Measurements from ENCODE around the gene TMEM158. TPM values are rescaled to one million over a fixed set of nuclear protein-coding genes. Genes with fewer than 3 reads are reported as not detected.

The TMEM158 gene
- total RNA-seq, 1 experiment from 2014 or later = 7.5 TPM

DNA sequence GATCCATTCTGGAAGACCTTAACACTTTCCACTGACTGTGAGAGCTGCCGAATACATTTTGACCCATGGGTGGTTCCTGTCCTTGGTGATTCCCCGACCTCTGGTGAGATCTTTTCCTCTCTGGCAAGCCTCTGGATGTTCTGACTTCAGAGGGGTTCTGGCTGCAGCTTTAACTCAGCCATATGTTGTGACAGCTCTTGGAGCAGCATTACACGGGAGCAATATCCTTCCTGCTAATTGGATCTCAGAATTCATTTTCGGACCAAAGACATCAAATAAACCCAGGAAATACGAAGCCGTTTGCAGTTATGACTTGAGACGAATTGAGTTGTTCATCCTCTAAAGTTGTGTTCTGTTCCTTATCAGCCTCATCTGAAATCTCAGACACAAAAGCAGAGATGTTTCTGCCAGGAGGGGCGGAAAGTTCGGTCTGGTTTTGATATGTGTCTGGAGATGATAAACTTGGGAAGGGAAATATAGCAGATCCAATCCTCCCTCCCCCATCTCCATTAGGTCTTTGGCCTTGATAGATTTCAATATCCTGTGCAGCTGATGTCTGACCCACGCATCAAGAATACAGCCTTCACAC is 10.0 kb downstream of the TMEM158 start:
- Histone ChIP-seq H3K27me3 (ENCODE audit: insufficient read depth, low read depth) (no peaks in the 10 kb centered on the region), H2AFZ (no peak overlapping the region), H3K79me2 (ENCODE audit: low read depth) (no peaks in the 10 kb centered on the region), H3K4me2 (no peak overlapping the region), H3K27ac (no peak overlapping the region), H4K20me1 (ENCODE audit: insufficient read depth) (no peaks in the 10 kb centered on the region), H3F3A (ENCODE audit: insufficient read depth, low read depth) (peaks cover 31% of the 10 kb centered on the region), H3K36me3 (ENCODE audit: low read depth) (no peaks in the 10 kb centered on the region), H3K4me3 (no peak overlapping the region), H3K9me2 (ENCODE audit: insufficient read depth) (no peaks in the 10 kb centered on the region), H3K4me1 (replicated peaks; ENCODE audit: insufficient read depth) (peaks cover 36% of the 10 kb centered on the region), H3K9me3 (ENCODE audit: insufficient read depth, low read depth) (no peaks in the 10 kb centered on the region)
- TF ChIP-seq, protein P1, sequence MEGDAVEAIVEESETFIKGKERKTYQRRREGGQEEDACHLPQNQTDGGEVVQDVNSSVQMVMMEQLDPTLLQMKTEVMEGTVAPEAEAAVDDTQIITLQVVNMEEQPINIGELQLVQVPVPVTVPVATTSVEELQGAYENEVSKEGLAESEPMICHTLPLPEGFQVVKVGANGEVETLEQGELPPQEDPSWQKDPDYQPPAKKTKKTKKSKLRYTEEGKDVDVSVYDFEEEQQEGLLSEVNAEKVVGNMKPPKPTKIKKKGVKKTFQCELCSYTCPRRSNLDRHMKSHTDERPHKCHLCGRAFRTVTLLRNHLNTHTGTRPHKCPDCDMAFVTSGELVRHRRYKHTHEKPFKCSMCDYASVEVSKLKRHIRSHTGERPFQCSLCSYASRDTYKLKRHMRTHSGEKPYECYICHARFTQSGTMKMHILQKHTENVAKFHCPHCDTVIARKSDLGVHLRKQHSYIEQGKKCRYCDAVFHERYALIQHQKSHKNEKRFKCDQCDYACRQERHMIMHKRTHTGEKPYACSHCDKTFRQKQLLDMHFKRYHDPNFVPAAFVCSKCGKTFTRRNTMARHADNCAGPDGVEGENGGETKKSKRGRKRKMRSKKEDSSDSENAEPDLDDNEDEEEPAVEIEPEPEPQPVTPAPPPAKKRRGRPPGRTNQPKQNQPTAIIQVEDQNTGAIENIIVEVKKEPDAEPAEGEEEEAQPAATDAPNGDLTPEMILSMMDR (conservative IDR thresholded peaks at IDR 0.05) = no peak
- no peak for TF ChIP-seq EZH2 (IDR thresholded peaks at IDR 0.05; ENCODE audit: low read depth)
- ChIA-PET CTCF (interaction anchor here (0.5 kb wide), 1 partner anchor 884 kb away, joined by 9 read pairs; no protein-coding TSS in a partner anchor), POLR2A (ENCODE audit: unreplicated experiment) (no interaction called here)
- no TSS peak for BruUV-seq (replicated peaks)
- DNase-seq = no peak
- intact Hi-C loops (cut with micrococcal nuclease; ENCODE audit: unreplicated experiment) = no loop called here

DNA sequence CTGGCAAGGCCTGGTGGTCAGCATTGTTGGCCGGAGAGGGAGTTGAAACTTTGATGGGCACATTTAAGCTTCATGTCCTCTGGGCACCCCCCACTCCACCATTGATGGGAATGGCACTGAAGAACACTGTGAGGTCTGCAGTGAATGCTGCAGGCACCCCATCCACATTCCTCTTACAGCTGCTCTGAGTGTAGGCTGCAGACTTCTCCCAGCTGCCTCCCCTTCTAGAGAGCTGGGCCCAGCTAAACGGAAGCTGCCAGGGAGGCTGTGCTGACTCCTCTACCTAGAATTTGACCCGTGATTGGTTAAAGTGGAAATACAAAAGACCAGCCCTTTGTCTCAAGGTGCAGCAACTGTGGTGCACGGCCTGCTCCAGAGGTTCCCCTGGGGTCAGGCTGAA is 10.6 kb downstream of the TMEM158 start:
- Histone ChIP-seq H3F3A (ENCODE audit: insufficient read depth, low read depth) (peaks cover 30% of the 10 kb centered on the region), H3K4me2 (no peak overlapping the region), H3K9me2 (ENCODE audit: insufficient read depth) (no peaks in the 10 kb centered on the region), H3K27ac (no peak overlapping the region), H3K27me3 (ENCODE audit: insufficient read depth, low read depth) (no peaks in the 10 kb centered on the region), H2AFZ (no peak overlapping the region), H3K9me3 (ENCODE audit: insufficient read depth, low read depth) (no peaks in the 10 kb centered on the region), H3K79me2 (ENCODE audit: low read depth) (no peaks in the 10 kb centered on the region), H3K4me1 (replicated peaks; ENCODE audit: insufficient read depth) (peaks cover 41% of the 10 kb centered on the region), H3K36me3 (ENCODE audit: low read depth) (no peaks in the 10 kb centered on the region), H4K20me1 (ENCODE audit: insufficient read depth) (no peaks in the 10 kb centered on the region), H3K4me3 (no peak overlapping the region)
- intact Hi-C loops (cut with micrococcal nuclease; ENCODE audit: unreplicated experiment) = no loop called here
- DNase-seq = no peak
- no TSS peak for BruUV-seq (replicated peaks)
- ChIA-PET CTCF (interaction anchor here (0.5 to 0.6 kb wide), 2 partner anchors 884 to 1052 kb away, joined by 3 to 9 read pairs; no protein-coding TSS in a partner anchor), POLR2A (ENCODE audit: unreplicated experiment) (no interaction called here)
- TF ChIP-seq, protein P1 (conservative IDR thresholded peaks at IDR 0.05) = no peak
- TF ChIP-seq EZH2 (IDR thresholded peaks at IDR 0.05; ENCODE audit: low read depth) = no peak

DNA sequence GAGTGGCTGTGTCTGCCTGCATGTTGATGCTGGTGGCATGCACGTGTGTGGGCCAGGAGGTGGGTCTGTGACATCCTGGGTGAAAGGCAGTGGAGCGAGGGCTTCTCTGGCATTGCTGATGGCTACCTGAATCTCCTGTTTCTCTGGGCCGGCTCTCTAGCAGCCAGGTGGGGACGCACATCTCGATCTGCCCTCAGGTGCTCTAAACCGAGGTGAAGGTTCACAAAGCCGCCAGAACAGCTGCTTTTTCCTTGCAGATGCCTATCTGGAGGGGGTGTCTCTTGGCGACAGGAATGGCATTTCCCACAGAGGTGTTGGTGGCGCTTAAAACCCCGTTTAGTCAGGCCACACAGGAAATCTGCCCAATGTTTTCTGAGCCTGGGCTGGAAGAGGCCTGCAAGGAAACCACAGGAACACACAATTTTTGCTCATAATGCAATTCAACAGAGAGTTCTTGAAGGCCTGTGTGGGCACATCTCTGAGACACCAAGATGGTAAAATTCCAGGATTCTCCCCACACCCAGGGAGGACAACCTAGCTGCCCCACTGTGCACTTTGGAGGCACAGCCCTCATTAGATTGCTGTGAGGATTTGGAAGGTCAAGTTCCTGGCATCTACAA is 11.9 kb downstream of the TMEM158 start:
- no peak overlapping the region; the same call in 1 of the 2 replicates for H3K4me2 ChIP-seq
- no peaks in the 10 kb centered on the region for H3K9me2 ChIP-seq (ENCODE audit: insufficient read depth)
- H3K27me3 ChIP-seq (ENCODE audit: insufficient read depth, low read depth) = no peaks in the 10 kb centered on the region
- POLR2A ChIA-PET (ENCODE audit: unreplicated experiment) = interaction anchor here (0.6 kb wide), 1 partner anchor 88 kb away, joined by 4 read pairs; no protein-coding TSS in a partner anchor
- BruUV-seq (replicated peaks) = no TSS peak
- peaks cover 20% of the 10 kb centered on the region for H3F3A ChIP-seq (ENCODE audit: insufficient read depth, low read depth)
- CTCF ChIA-PET = interaction anchor here (1.7 kb wide), 1 partner anchor 174 kb away, joined by 3 read pairs; no protein-coding TSS in a partner anchor
- peaks cover 36% of the 10 kb centered on the region for H3K4me1 ChIP-seq (replicated peaks; ENCODE audit: insufficient read depth)
- H2AFZ ChIP-seq = no peak overlapping the region
- H3K27ac ChIP-seq = no peak overlapping the region
- intact Hi-C loops (cut with micrococcal nuclease; ENCODE audit: unreplicated experiment) = no loop called here
- H3K9me3 ChIP-seq (ENCODE audit: insufficient read depth, low read depth) = no peaks in the 10 kb centered on the region
- no peaks in the 10 kb centered on the region for H3K36me3 ChIP-seq (ENCODE audit: low read depth)
- H3K79me2 ChIP-seq (ENCODE audit: low read depth) = no peaks in the 10 kb centered on the region
- peak; percentile 56 for DNase-seq
- no peak overlapping the region for H3K4me3 ChIP-seq
- no peak for TF ChIP-seq EZH2 (IDR thresholded peaks at IDR 0.05; ENCODE audit: low read depth)
- TF ChIP-seq, protein P1 (conservative IDR thresholded peaks at IDR 0.05) = no peak
- no peaks in the 10 kb centered on the region for H4K20me1 ChIP-seq (ENCODE audit: insufficient read depth)

Data from PC-9 (cell line).